WTC11 (cell line): Measurements from ENCODE around the gene SCN4A.

ENCODE experiments used
- NFE2L1 ChIP-seq: sonication (generic); formaldehyde crosslinking; IDR thresholded peaks from 2 replicates; pipeline ENCODE4 v1.8.1; 2023; ENCODE audit warnings: missing genetic modification reagents
- NFYB ChIP-seq: sonication (generic); formaldehyde crosslinking; conservative IDR thresholded peaks from 2 replicates; pipeline ENCODE4 v1.8.0; 2022; ENCODE audit warnings: low read depth, missing genetic modification reagents
- SMAD4 ChIP-seq: sonication (generic); formaldehyde crosslinking; IDR thresholded peaks from 2 replicates; pipeline ENCODE4 v1.8.0; 2022; ENCODE audit warnings: mild to moderate bottlenecking, missing genetic modification reagents
- SP1 ChIP-seq: sonication (generic); formaldehyde crosslinking; conservative IDR thresholded peaks from 2 replicates; pipeline ENCODE4 v1.8.1; 2022; ENCODE audit warnings: missing genetic modification reagents
- TEAD1 ChIP-seq: sonication (generic); formaldehyde crosslinking; IDR thresholded peaks from 2 replicates; pipeline ENCODE4 v1.8.0; 2022; ENCODE audit warnings: mild to moderate bottlenecking, missing genetic modification reagents
- ZNF121 ChIP-seq: sonication (generic); formaldehyde crosslinking; IDR thresholded peaks from 2 replicates; pipeline ENCODE4 v1.8.0; 2023; ENCODE audit warnings: missing genetic modification reagents
- ZNF138 ChIP-seq: sonication (generic); formaldehyde crosslinking; conservative IDR thresholded peaks from 2 replicates; pipeline ENCODE4 v1.8.1; 2022; ENCODE audit warnings: mild to moderate bottlenecking, moderate library complexity, missing genetic modification reagents
- ZNF232 ChIP-seq: sonication (generic); formaldehyde crosslinking; IDR thresholded peaks from 2 replicates; pipeline ENCODE4 v1.8.0; 2022; ENCODE audit warnings: mild to moderate bottlenecking, missing genetic modification reagents
- ZNF317 ChIP-seq: sonication (generic); formaldehyde crosslinking; IDR thresholded peaks from 2 replicates; pipeline ENCODE4 v1.8.1; 2023; ENCODE audit warnings: low read depth, mild to moderate bottlenecking, moderate library complexity, missing genetic modification reagents, borderline replicate concordance
- TF ChIP-seq, protein P1 (sequence below): sonication (generic); formaldehyde crosslinking; IDR thresholded peaks from 2 replicates; pipeline ENCODE4 v1.8.0; 2022; ENCODE audit warnings: mild to moderate bottlenecking, missing genetic modification reagents
- TF ChIP-seq, protein P2 (sequence below): fragments of 200-600 bp; IDR thresholded peaks from 2 replicates; pipeline ENCODE4 v1.8.0; 2022; ENCODE audit warnings: antibody characterized with exemption
- TF ChIP-seq, protein P3 (sequence below): sonication (generic); formaldehyde crosslinking; IDR thresholded peaks from 2 replicates; pipeline ENCODE4 v1.8.1; 2022; ENCODE audit warnings: low read depth, missing genetic modification reagents, borderline replicate concordance
- TF ChIP-seq, protein P4 (sequence below): sonication (generic); formaldehyde crosslinking; IDR thresholded peaks from 2 replicates; pipeline ENCODE4 v1.8.0; 2022; ENCODE audit warnings: mild to moderate bottlenecking, missing genetic modification reagents

DNA sequence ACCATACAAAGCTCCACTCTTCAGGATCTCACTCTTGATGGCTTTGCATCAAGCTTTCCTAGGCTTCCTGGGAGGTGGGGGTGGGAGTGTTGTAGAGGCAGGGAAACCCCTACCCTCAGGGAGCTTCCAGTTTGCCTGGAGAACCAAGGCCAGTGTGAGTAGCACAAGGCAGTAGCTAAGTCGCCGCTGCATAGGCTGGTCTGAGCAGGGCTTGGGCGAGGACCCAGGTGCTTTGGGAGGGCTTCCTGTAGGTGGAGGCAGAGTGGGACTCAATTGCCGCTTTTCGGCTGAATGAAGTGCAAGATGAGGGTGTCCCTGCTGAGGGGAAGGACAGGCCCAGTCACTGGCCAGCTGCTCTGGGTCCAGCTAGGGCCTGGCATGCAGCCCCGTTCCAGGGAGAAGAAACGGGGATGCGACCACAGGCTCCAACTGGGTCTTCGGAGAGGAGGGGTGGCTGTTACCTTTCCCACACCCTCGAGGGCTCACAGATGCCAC, 44.5 kb downstream of the SCN4A start:
- TF ChIP-seq, protein P1, sequence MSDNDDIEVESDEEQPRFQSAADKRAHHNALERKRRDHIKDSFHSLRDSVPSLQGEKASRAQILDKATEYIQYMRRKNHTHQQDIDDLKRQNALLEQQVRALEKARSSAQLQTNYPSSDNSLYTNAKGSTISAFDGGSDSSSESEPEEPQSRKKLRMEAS (CRISPR knock-in tag) = no peak
- TF ChIP-seq, protein P2, sequence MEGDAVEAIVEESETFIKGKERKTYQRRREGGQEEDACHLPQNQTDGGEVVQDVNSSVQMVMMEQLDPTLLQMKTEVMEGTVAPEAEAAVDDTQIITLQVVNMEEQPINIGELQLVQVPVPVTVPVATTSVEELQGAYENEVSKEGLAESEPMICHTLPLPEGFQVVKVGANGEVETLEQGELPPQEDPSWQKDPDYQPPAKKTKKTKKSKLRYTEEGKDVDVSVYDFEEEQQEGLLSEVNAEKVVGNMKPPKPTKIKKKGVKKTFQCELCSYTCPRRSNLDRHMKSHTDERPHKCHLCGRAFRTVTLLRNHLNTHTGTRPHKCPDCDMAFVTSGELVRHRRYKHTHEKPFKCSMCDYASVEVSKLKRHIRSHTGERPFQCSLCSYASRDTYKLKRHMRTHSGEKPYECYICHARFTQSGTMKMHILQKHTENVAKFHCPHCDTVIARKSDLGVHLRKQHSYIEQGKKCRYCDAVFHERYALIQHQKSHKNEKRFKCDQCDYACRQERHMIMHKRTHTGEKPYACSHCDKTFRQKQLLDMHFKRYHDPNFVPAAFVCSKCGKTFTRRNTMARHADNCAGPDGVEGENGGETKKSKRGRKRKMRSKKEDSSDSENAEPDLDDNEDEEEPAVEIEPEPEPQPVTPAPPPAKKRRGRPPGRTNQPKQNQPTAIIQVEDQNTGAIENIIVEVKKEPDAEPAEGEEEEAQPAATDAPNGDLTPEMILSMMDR = no peak
- TF ChIP-seq, protein P3, sequence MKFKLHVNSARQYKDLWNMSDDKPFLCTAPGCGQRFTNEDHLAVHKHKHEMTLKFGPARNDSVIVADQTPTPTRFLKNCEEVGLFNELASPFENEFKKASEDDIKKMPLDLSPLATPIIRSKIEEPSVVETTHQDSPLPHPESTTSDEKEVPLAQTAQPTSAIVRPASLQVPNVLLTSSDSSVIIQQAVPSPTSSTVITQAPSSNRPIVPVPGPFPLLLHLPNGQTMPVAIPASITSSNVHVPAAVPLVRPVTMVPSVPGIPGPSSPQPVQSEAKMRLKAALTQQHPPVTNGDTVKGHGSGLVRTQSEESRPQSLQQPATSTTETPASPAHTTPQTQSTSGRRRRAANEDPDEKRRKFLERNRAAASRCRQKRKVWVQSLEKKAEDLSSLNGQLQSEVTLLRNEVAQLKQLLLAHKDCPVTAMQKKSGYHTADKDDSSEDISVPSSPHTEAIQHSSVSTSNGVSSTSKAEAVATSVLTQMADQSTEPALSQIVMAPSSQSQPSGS (CRISPR knock-in tag) = no peak
- TF ChIP-seq TEAD1 (CRISPR knock-in tag) = no peak
- TF ChIP-seq NFYB (CRISPR knock-in tag) = no peak
- TF ChIP-seq, protein P4, sequence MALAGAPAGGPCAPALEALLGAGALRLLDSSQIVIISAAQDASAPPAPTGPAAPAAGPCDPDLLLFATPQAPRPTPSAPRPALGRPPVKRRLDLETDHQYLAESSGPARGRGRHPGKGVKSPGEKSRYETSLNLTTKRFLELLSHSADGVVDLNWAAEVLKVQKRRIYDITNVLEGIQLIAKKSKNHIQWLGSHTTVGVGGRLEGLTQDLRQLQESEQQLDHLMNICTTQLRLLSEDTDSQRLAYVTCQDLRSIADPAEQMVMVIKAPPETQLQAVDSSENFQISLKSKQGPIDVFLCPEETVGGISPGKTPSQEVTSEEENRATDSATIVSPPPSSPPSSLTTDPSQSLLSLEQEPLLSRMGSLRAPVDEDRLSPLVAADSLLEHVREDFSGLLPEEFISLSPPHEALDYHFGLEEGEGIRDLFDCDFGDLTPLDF (CRISPR knock-in tag) = no peak
- no peak for TF ChIP-seq SMAD4 (CRISPR knock-in tag)
- TF ChIP-seq ZNF317 = no peak
- no peak for TF ChIP-seq SP1 (CRISPR knock-in tag)
- TF ChIP-seq ZNF138 (CRISPR knock-in tag) = no peak
- TF ChIP-seq ZNF232 = no peak
- no peak for TF ChIP-seq NFE2L1 (CRISPR knock-in tag)
- no peak for TF ChIP-seq ZNF121 (CRISPR knock-in tag)
